GM18526 (cell line): Measurements from ENCODE around the gene RSPRY1.

ENCODE experiments used
- POLR2A ChIP-seq: IDR thresholded peaks from 3 replicates; pipeline ENCODE4 v1.6.1; 2011; ENCODE audit not compliant: insufficient read length; ENCODE audit errors: extremely low read depth

RSPRY1 gene

GRCh38 chr16:57253466-57253865 is 67.3 kb downstream of the RSPRY1 start:
- no peak for TF ChIP-seq POLR2A

DNA sequence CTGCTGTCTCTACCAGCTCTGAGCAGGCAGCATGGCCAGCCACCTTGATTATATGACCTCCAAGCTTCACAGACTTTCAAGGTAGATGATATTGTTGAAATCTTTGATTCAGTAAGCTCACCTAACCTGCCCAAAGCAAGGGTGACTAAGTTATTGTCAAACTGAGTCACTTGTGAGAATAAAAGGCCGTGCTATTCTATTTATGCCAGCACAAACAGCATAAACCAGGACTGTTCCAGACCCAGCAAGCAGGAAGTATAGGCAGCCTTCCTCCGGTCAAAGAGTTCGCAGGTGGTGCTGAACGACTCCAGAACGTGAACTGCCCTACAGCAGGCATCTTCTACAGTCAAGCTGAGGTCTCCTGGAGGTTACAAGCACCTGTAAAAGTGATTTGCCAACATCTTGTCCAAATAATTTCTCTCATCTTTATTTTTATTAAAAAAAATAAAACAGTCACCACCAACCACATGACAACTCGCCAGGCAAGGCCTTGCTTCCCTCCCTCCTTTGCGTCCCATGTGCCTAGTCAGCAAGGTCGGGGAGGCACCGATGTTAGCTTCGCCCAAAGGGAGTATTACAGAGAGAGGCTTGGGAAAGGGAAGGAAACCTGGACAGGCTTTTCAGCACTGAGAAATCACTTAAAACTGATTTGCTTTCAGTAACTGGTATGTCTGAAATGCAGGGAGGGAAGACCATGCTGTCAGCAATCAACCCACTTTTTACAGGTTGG is 69.7 kb downstream of the RSPRY1 start:
- no peak for TF ChIP-seq POLR2A

DNA sequence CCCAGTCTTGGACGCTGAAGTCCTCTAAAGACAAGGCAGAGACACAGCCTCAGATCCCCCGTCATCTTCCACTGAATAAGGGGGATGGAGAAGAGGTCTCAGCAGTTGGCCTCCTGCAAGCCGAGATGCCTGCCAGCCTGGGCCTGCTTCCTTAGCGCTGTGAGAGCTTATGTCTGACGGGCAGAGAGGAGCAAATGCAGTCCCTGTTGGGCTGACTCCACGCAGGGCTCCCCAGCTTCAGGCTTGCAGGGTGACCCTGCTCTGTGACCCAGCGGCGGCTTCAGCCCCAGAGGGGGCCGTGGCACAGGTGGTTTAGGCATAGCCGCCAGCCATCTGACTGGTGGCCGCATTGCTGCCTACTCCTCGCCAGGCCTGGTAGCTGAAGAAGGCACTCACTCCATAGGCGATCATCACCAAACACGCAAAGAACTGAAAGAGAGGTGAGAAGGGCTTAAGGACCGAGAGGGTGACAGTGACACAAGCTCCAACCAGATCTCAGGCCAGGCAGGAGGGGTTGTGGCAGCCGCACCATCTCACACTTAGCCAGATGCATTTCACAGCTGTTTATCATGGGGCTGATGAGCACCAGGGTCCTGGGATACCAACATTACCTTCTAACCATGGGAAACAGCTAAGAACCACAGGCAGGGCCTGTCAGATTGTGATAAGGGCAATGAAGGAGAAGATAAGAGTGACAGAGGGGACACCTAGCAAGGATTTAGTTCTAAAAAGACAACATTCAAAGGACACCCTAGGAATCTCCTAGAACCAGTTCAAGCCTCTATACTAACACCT is 70.7 kb downstream of the RSPRY1 start:
- no peak for TF ChIP-seq POLR2A

- no peak for TF ChIP-seq POLR2A
Observed at GRCh38 chr16:57257455-57258070, 71.4 kb downstream of the RSPRY1 start.

GRCh38 chr16:57258226-57258909 is 72.2 kb downstream of the RSPRY1 start:
- TF ChIP-seq POLR2A, result no peak

DNA sequence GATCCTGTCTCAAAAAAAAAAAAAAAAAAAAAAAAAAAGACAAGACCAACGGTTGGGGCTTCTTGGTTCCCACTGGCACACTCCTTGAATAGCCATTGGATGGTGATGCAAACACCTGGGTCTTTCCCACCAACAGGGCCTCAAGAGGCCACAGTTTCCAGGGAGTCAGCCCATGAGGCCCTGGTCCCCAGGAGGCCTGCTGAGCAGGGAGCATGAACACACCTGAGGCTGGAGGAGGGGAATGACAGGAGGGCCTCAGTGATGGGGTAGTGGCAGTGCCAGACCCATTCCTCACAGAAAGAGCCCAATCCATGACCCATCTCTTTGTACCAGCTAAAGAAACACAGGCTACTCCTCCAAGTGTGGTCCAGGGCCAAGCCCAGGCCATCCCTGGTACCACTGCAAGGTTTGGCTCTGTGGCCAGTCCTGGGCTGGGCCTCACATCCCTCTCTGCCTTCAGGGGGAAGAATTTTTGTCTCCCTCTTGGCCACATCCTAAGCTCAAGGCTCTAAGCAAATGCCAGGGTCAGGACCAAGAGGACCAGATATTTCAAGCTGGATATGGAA is 72.9 kb downstream of the RSPRY1 start:
- no peak for TF ChIP-seq POLR2A

GRCh38 chr16:57260294-57260929 is 74.3 kb downstream of the RSPRY1 start:
- TF ChIP-seq POLR2A, result no peak

DNA sequence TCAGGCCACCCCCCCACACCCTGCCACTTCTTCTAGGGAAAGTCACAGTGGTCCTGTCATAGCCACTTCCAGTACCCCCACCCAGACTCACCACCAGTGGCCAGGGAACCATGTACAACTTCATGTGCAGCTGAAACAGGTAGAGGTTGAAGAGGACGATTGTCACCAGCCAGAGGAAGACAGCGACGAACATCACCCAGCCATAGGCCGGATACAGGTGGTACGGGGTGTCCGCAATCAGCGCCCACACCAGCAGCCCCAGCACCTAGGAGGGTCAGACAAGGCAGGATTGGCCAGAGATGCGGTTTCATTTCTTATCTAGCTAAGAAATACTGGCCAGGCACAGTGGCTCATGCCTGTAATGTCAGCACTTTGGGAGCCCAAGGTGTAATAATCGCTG is 75.7 kb downstream of the RSPRY1 start:
- no peak for TF ChIP-seq POLR2A

DNA sequence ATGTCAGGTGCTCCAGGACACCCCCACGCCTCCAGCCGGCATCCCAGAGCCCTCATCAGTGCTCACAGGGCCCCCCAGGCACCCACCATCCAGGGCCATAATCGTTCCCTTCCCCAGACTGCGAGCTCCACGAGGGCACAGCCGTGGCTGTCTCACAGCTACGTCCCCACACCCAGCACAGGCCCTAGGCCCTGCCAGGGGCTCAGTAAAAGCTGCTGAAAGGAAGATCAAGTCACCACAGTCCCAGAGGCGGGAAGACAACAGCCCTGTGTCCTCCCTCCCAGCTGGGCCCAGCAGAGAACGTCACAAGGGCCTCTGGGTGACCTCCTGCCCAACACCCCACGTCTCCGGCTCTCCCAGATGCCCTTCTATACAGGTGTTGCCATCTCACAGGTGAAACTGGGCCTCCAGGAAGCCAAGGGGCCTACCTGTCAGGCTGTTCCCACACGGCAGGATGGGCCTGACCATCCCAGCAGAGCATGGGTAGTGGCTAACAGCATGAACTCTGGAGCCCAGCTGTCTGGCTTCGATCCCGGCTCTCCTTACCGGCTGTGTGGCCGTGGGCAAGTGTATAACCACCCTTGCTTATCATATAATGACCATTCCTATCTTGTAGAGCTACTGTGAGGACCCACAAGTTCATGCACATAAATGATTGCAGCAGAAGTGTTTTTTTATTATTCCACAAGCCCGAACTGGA is 76.9 kb downstream of the RSPRY1 start:
- TF ChIP-seq POLR2A, result no peak

GRCh38 chr16:57263541-57264351 is 77.6 kb downstream of the RSPRY1 start:
- TF ChIP-seq POLR2A, result no peak

- TF ChIP-seq POLR2A, result no peak
Observed at GRCh38 chr16:57264381-57264780, 78.3 kb downstream of the RSPRY1 start.

GRCh38 chr16:57264950-57265371 is 78.8 kb downstream of the RSPRY1 start:
- no peak for TF ChIP-seq POLR2A

DNA sequence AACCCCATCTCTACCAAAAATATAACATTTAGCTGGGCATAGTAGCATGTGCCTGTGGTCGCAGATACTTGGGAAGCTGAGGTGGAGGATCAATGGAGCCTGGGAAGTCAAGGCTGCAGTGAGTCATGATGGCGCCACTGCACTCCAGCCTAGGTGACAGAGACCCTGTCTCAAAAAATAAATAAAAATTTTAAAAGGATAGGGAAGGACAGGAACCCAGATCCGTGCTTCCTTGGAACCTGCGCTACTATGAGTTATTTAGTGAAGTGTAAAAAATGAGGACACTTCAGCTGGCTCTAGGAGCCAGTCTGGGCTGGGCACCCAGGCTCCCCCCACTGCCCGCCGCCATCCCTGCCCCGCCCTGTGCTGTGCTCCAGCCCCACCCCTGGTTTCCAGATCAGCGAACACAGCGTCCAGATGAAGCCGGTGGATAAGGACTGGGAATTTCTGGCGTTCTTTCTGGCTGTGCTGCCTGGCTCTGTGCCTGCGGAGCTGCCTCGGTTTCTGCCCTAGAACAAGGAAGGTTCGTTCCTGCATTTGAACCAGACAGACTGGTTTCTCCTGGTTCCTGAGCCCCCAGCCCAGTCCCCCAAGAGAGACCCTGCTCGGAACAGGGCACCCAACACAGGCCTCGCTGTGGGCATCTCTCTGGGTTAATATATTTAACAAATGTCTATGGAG is 79.9 kb downstream of the RSPRY1 start:
- no peak for TF ChIP-seq POLR2A
